ENCODE data around the gene SERPINB6. TPM values are rescaled to one million over a fixed set of nuclear protein-coding genes. Genes with fewer than 3 reads are reported as not detected.
"Not testable (repeated sequence)": the region's sequence is repeated elsewhere in the genome, so short reads cannot be mapped to it uniquely, and the experiment has no call there.

Gene SERPINB6
- total RNA-seq, 1 donor from 2014 or later: 56.1 TPM

GRCh38 chr6:2938004-2938631 is 33.2 kb downstream of the SERPINB6 start:
- DNase-seq (no peak), ATAC-seq (ENCODE audit: low read depth) (no peak)
- ChIA-PET CTCF (interaction anchor here (10.2 kb wide), 1 partner anchor 91 kb away, joined by 177 read pairs; no protein-coding TSS in a partner anchor), POLR2A (interaction anchor here (0.7 to 1.6 kb wide), 2 partner anchors 27 to 28 kb away, joined by 6 to 7 read pairs; no protein-coding TSS in a partner anchor)
- H3K27me3 Mint-ChIP-seq: no peaks in the 10 kb centered on the region
- H3K4me3 Mint-ChIP-seq: no peak overlapping the region
- peaks cover 48% of the 10 kb centered on the region for H3K4me1 Mint-ChIP-seq
- peaks cover 6% of the 10 kb centered on the region for H3K9me3 Mint-ChIP-seq
- no peaks in the 10 kb centered on the region for H3K36me3 Mint-ChIP-seq (ENCODE audit: low read depth)
- TF ChIP-seq, protein P1, sequence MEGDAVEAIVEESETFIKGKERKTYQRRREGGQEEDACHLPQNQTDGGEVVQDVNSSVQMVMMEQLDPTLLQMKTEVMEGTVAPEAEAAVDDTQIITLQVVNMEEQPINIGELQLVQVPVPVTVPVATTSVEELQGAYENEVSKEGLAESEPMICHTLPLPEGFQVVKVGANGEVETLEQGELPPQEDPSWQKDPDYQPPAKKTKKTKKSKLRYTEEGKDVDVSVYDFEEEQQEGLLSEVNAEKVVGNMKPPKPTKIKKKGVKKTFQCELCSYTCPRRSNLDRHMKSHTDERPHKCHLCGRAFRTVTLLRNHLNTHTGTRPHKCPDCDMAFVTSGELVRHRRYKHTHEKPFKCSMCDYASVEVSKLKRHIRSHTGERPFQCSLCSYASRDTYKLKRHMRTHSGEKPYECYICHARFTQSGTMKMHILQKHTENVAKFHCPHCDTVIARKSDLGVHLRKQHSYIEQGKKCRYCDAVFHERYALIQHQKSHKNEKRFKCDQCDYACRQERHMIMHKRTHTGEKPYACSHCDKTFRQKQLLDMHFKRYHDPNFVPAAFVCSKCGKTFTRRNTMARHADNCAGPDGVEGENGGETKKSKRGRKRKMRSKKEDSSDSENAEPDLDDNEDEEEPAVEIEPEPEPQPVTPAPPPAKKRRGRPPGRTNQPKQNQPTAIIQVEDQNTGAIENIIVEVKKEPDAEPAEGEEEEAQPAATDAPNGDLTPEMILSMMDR (IDR thresholded peaks at IDR 0.05): no peak
- intact Hi-C loops (cut with micrococcal nuclease): no loop called here
- no peak overlapping the region for H3K27ac Mint-ChIP-seq

DNA sequence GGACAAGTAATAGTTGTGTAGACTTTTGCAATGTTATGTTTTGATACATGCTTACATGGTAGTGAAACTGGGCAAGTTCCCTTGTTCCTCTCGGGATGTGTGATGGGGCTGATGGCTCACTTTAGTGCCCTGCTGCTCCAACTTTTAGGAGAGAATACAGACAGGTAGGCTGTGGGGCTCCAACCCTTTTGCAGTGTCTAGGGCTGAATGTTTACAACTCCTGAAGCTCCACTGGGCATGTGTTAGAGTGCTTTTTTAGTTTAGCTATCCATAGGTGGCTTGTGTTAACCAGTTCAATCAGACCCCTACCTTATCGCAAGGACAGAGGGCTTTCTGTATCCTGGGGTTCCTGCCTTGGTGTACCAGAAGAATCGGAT is 33.8 kb downstream of the SERPINB6 start:
- peaks cover 6% of the 10 kb centered on the region for H3K9me3 Mint-ChIP-seq
- intact Hi-C loops (cut with micrococcal nuclease): no loop called here
- DNase-seq: no peak
- ChIA-PET POLR2A (interaction anchor here (0.9 to 1.6 kb wide), 4 partner anchors 28 to 167 kb away, joined by 3 to 6 read pairs (median 4); partner anchors contain the start of gene SERPINB1), CTCF (interaction anchor here (3.8 to 10.2 kb wide), 2 partner anchors 91 to 146 kb away, joined by 13 to 177 read pairs; no protein-coding TSS in a partner anchor)
- H3K4me3 Mint-ChIP-seq: no peak overlapping the region
- H3K27ac Mint-ChIP-seq: no peak overlapping the region
- TF ChIP-seq, protein P1 (IDR thresholded peaks at IDR 0.05): no peak
- H3K36me3 Mint-ChIP-seq (ENCODE audit: low read depth): no peaks in the 10 kb centered on the region
- H3K27me3 Mint-ChIP-seq: no peaks in the 10 kb centered on the region
- H3K4me1 Mint-ChIP-seq: peaks cover 43% of the 10 kb centered on the region
- ATAC-seq (ENCODE audit: low read depth): no peak

DNA sequence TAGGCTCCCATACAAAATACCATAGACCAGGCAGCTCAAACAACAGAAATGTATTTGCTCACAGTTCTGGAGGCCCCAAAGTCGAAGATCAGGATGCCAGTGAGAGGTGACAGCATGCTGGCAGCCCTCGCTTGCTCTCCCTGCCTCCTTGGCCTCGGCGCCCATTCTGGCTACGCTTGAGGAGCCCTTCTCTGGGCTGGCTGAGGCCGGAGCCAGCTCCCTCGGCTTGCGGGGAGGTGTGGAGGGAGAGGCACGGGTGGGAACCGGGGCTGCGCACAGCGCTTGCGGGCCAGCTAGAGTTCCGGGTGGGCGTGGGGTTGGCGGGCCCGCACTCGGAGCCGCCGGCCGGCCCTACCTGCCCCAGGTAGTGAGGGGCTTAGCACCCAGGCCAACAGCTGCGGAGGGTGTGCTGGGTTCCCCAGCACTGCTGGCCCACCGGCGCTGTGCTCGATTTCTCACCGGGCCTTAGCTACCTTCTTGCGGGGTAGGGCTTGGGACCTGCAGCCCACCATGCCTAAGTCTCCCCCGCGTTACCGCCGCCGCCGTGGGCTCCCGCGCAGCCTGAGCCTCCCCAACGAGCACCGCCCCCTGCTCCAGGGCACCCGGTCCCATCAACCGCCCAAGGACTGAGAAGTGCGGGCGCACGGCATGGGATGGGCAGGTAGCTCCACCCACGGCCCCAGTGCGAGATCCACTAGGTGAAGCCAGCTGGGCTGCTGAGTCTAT is 35.6 kb downstream of the SERPINB6 start:
- no peak for ATAC-seq (ENCODE audit: low read depth)
- Mint-ChIP-seq H3K27me3 (no peaks in the 10 kb centered on the region), H3K9me3 (peaks cover 6% of the 10 kb centered on the region), H3K27ac (no peak overlapping the region), H3K36me3 (ENCODE audit: low read depth) (no peaks in the 10 kb centered on the region), H3K4me3 (no peak overlapping the region), H3K4me1 (peaks cover 39% of the 10 kb centered on the region)
- ChIA-PET CTCF (interaction anchor here (1.2 to 10.2 kb wide), 6 partner anchors 12 to 144 kb away, joined by 3 to 177 read pairs (median 11); no protein-coding TSS in a partner anchor), POLR2A (interaction anchor here (0.8 to 1.7 kb wide), 7 partner anchors 11 to 94 kb away, joined by 3 to 12 read pairs (median 6); partner anchors contain the start of gene SERPINB1)
- no peak for DNase-seq
- TF ChIP-seq, protein P1 (IDR thresholded peaks at IDR 0.05): no peak
- intact Hi-C loops (cut with micrococcal nuclease): no loop called here

DNA sequence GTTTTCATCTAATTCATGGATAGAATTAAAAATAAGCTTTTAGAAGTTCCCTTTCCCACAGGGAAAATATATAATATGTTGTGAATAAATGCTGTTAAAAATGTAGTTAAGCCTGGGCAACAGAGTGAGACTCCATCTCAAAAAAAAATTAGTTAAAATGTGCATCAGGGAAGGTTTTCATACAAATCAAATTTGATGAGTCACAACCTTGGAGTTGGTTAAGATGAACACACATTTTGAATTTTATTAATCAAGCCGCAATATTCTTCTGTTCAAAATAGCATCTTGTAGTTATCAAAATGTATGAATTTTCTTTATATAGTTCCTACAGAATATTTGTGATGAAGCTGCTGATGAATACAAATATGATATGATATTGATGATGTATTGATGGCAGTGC is 37.3 kb downstream of the SERPINB6 start:
- ChIA-PET CTCF (interaction anchor here (0.9 to 10.2 kb wide), 5 partner anchors 18 to 196 kb away, joined by 4 to 177 read pairs (median 13); no protein-coding TSS in a partner anchor), POLR2A (interaction anchor here (0.6 to 5.7 kb wide), 2 partner anchors 38 to 55 kb away, joined by 4 to 33 read pairs; no protein-coding TSS in a partner anchor)
- no peaks in the 10 kb centered on the region for H3K27me3 Mint-ChIP-seq
- intact Hi-C loops (cut with micrococcal nuclease): no loop called here
- peaks cover 6% of the 10 kb centered on the region for H3K9me3 Mint-ChIP-seq
- TF ChIP-seq, protein P1 (IDR thresholded peaks at IDR 0.05): no peak
- H3K4me1 Mint-ChIP-seq: peaks cover 31% of the 10 kb centered on the region
- H3K36me3 Mint-ChIP-seq (ENCODE audit: low read depth): no peaks in the 10 kb centered on the region
- DNase-seq (no peak), ATAC-seq (ENCODE audit: low read depth) (no peak)
- no peak overlapping the region for H3K4me3 Mint-ChIP-seq
- H3K27ac Mint-ChIP-seq: no peak overlapping the region

DNA sequence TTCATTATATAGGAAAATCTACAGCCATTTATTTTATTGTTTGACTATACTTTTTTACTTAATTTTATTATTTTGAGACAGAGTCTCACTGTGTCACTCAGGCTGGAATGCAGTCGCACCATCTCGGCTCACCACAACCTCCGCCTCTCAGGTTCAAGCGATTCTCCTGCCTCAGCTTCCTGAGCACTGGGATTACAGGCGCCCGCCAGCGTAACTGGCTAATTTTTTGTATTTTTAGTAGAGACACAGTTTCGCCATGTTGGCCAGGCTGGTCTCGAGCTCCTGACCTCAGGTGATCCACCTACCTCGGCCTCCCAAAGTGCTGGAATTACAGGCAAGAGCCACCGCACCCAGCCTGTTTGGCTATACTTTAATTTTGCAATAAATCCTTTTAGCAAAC is 38.5 kb downstream of the SERPINB6 start:
- peaks cover 24% of the 10 kb centered on the region for H3K4me1 Mint-ChIP-seq
- H3K9me3 Mint-ChIP-seq: peaks cover 10% of the 10 kb centered on the region
- not testable (repeated sequence) for H3K4me3 Mint-ChIP-seq; ATAC-seq (ENCODE audit: low read depth); H3K27me3 Mint-ChIP-seq; H3K36me3 Mint-ChIP-seq (ENCODE audit: low read depth); DNase-seq; H3K27ac Mint-ChIP-seq
- POLR2A ChIA-PET: interaction anchor here (0.8 to 5.7 kb wide), 7 partner anchors 30 to 142 kb away, joined by 3 to 33 read pairs (median 8); partner anchors contain the start of genes SERPINB1 and SERPINB9
- intact Hi-C loops (cut with micrococcal nuclease): loop anchor here (1.0 to 2.0 kb wide), 10 partner anchors 20 to 195 kb away; partner anchors contain the start of genes SERPINB1 and SERPINB6
- CTCF ChIA-PET: interaction anchor here (0.9 to 10.2 kb wide), 13 partner anchors 14 to 195 kb away, joined by 3 to 177 read pairs (median 10); partner anchors contain the start of gene SERPINB1
